ENCODE results near the gene MON1B.

GRCh38 chr16:77190190-77190477 lies 856 bp upstream of the MON1B start:
- TF ChIP-seq POLR2AphosphoS5 (IDR thresholded peaks at IDR 0.05; ENCODE audit: low read depth, low read length) (no peak), POLR2A (IDR thresholded peaks at IDR 0.05; ENCODE audit: low read depth, low read length) (no peak), SPI1 (IDR thresholded peaks at IDR 0.05; ENCODE audit: low read depth, low read length) (no peak), TAF1 (IDR thresholded peaks at IDR 0.05; ENCODE audit: low read depth, low read length) (no peak)
